ENCODE data around the gene HOXA11. TPM values are rescaled to one million over a fixed set of nuclear protein-coding genes. Genes with fewer than 3 reads are reported as not detected.

Gene HOXA11
- total and polyA plus RNA-seq, 12 donors, result 0.13 to 3.0 (median 1.2) TPM; not detected in 2

- peaks cover 16 to 28% of the 10 kb centered on the region in 2 donors for H3K4me1 ChIP-seq (replicated peaks in 1 of 2)
Measured at GRCh38 chr7:27145165-27145913, 39.7 kb downstream of the HOXA11 start.

GRCh38 chr7:27144781-27145164 is 40.3 kb downstream of the HOXA11 start:
- Histone ChIP-seq H3K27me3 (no peaks in the 10 kb centered on the region), H3K9me3 (replicated peaks in 1 of 3) (no peaks in the 10 kb centered on the region), H3K4me3 (no peak overlapping the region), H3K36me3 (replicated peaks in 1 of 2) (peaks cover 0 to 12% of the 10 kb centered on the region in 2 donors), H3K27ac (peak overlapping the region in 4 of 5 donors; percentile 49 to 99 (median 78)), H3K4me1 (replicated peaks in 1 of 2) (peaks cover 16 to 28% of the 10 kb centered on the region in 2 donors)
- intact Hi-C loops (cut with DNase I), result loop anchor here (5.0 kb wide), 1 partner anchor 287 kb away; no protein-coding TSS in a partner anchor
- DNase-seq, result peak in 2 of 7 donors; percentile 33 to 56
- WGBS, 4 donors, result 41 to 66% (median 58%) methylated on average over 17 to 31 of the region's 31 CpGs
- TF ChIP-seq CTCF (IDR thresholded peaks at IDR 0.05) (no peak), POLR2A (IDR thresholded peaks at IDR 0.05) (no peak)

More at GRCh38 chr7:27145165-27145913, 39.7 kb downstream of the HOXA11 start:
- intact Hi-C loops (cut with DNase I), result no loop called here
- H3K27me3 ChIP-seq, result no peaks in the 10 kb centered on the region
- no peaks in the 10 kb centered on the region for H3K9me3 ChIP-seq (replicated peaks in 1 of 3)
- DNase-seq, result peak in 3 of 7 donors; percentile 23 to 59 (median 27)
- no peak for TF ChIP-seq CTCF (IDR thresholded peaks at IDR 0.05)
- TF ChIP-seq POLR2A (IDR thresholded peaks at IDR 0.05), result no peak
- peaks cover 0 to 12% of the 10 kb centered on the region in 2 donors for H3K36me3 ChIP-seq (replicated peaks in 1 of 2)
- peak overlapping the region in 4 of 5 donors; percentile 49 to 99 (median 78) for H3K27ac ChIP-seq
- 66 to 76% (median 70%) methylated on average over 37 to 47 of the region's 47 CpGs for WGBS, 4 donors
- H3K4me3 ChIP-seq, result peak overlapping the region in 1 of 4 donors; percentile 17

- WGBS, 4 donors, result 47 to 55% (median 51%) methylated on average over 39 to 40 of the region's 40 CpGs
- DNase-seq, result peak in 2 of 7 donors; percentile 19 to 56
- H3K4me3 ChIP-seq, result no peak overlapping the region
- H3K27me3 ChIP-seq, result no peaks in the 10 kb centered on the region
- peak overlapping the region in 4 of 5 donors; percentile 57 to 99 (median 78) for H3K27ac ChIP-seq
- TF ChIP-seq CTCF (IDR thresholded peaks at IDR 0.05) (peak in 2 of 6 experiments; percentile 13 to 25), POLR2A (IDR thresholded peaks at IDR 0.05) (peak in 1 of 2 donors; percentile 2)
- H3K4me1 ChIP-seq (replicated peaks in 1 of 2), result peaks cover 16 to 28% of the 10 kb centered on the region in 2 donors
- intact Hi-C loops (cut with DNase I), result loop anchor here (5.0 kb wide), 1 partner anchor 287 kb away; no protein-coding TSS in a partner anchor
- H3K36me3 ChIP-seq (replicated peaks in 1 of 2), result peaks cover 0 to 12% of the 10 kb centered on the region in 2 donors
- no peaks in the 10 kb centered on the region for H3K9me3 ChIP-seq (replicated peaks in 1 of 3)
Measured at GRCh38 chr7:27143950-27144780, 40.9 kb downstream of the HOXA11 start.

Measured in adrenal gland (tissue), 12 donors.